ENCODE data around the gene HIGD2B.
"Not testable (repeated sequence)": the region's sequence is repeated elsewhere in the genome, so short reads cannot be mapped to it uniquely, and the experiment has no call there.

The HIGD2B gene

DNA sequence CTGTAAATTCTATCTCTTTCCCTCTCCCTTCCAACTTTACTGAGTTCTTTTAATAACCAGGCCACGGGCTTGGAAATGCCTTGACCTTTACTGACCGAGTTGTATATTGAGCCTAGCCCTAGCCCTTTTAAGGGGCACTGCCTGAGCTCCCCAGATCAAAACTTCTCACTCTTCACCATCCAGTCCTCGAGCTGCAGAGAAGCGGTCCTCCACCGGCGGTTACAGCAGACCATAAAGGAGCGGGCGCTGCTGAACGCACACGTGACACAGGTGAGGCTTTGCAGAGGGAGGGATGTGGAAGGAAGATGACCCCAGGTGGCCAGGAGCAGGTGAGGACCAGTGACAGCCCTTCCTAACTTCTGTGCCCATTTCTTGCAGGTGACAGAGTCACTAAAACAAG lies 24.9 kb downstream of the HIGD2B start:
- H3K36me3 ChIP-seq (replicated peaks); H3K4me1 ChIP-seq; H3K9me3 ChIP-seq; DNase-seq (ENCODE audit: low spot score in 2 of 2); H3K4me3 ChIP-seq; H3K27me3 ChIP-seq (ENCODE audit: low read depth); in situ Hi-C loops (cut with MboI; ENCODE audit: low sequenced_read_pairs): not testable (repeated sequence)

DNA sequence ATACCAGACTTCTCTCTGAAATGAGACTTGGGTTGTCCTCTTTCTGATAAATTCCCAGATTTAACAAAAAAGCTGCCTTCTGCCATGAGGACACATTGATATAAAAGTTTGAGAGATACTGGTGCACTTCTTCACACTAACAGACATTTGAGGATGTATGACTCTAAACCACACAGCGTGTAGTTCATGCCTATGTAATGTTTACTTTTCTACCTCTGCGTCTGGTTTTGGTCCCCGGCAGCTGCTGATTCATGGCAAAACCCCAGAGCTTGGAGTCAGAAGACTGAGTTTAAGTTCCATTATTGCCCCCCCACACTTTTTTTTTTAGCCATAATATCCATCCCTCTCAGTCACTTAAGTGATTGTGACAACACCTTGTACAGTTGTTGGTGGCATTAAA lies 30.0 kb downstream of the HIGD2B start:
- in situ Hi-C loops (cut with MboI; ENCODE audit: low sequenced_read_pairs); H3K27me3 ChIP-seq (ENCODE audit: low read depth); H3K36me3 ChIP-seq (replicated peaks); H3K4me1 ChIP-seq; DNase-seq (ENCODE audit: low spot score in 2 of 2); H3K9me3 ChIP-seq; H3K4me3 ChIP-seq: not testable (repeated sequence)

DNA sequence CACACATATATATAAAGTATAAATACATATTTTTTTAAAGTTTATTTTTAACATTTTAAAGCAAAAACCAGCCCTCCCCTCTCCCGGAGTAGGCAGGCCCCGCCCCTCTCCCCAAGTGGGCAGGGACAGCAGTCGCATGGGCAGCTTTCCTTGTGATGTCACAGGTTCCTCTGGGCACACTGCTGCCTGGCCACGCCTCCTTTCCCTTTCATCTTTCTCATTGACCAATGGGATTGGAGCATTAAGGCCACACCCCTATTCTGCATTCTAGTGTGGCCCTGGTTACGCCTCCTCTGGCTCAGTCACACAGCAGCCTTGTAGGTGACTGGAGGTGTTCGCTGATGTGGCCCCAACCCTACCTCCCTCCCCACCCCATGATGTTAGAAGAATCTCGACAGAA lies 31.6 kb downstream of the HIGD2B start, which contains the start of gene GOLGA6B:
Gene GOLGA6B (plus strand): TSS at position 301 of the 400 bp plus-strand sequence. CDS start 41 bp downstream, at position 342.
- H3K27me3 ChIP-seq (ENCODE audit: low read depth); H3K4me1 ChIP-seq; H3K4me3 ChIP-seq; H3K36me3 ChIP-seq (replicated peaks); DNase-seq (ENCODE audit: low spot score in 2 of 2); in situ Hi-C loops (cut with MboI; ENCODE audit: low sequenced_read_pairs); H3K9me3 ChIP-seq: not testable (repeated sequence)

DNA sequence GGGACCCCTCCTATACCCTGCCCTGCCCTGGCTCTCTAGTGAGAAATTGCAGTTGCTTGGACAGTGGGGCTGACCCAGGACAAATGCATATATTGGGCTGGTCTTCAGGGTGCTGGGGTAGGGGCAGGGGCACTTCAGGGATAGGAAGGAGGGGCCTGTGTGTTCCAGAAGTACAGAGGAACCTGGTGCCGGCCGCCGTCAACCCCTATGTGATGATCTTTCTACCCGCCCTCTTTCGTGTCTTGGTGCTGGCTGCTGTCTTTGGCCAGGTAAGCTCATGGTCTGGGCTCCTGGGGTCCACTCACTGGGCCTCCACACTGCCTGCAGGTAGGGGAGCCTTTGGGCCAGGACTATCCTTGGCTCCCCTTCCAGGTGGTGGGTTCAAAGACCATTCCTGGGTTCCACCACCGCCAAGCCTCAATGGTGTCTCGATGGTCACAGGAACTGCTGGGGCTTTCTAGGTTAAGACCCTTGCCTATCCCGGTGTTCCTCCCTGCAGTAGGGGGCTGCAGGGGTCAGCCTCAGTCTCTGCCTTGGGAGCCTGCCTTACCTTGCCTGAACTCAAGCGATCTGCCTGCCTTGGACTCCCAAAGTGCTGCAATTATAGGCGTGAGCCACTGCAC lies 37.2 kb downstream of the HIGD2B start:
- H3K4me1 ChIP-seq; H3K27me3 ChIP-seq (ENCODE audit: low read depth); in situ Hi-C loops (cut with MboI; ENCODE audit: low sequenced_read_pairs); DNase-seq (ENCODE audit: low spot score in 2 of 2); H3K36me3 ChIP-seq (replicated peaks); H3K4me3 ChIP-seq; H3K9me3 ChIP-seq: not testable (repeated sequence)

DNA sequence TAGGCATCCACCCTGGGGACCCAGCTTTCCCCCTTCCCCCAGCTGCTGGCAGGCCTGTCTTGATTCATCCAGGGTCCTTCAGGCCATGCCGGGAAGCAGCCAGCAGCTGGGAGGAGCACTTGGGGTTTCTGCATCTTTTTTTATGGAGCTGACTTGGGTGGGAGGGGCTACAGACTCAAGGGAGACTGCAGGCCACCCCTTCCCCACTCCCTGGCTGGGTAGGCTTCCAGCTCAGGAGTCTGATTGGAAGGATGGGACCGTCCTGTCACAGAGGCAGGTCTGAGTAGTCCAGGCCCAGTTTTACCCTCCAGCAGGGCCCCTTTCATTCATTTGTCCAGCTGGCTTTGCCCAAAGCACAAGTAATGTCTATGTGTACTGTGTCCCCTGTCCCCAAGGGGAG lies 43.7 kb downstream of the HIGD2B start:
- H3K4me1 ChIP-seq; H3K27me3 ChIP-seq (ENCODE audit: low read depth); H3K36me3 ChIP-seq (replicated peaks); in situ Hi-C loops (cut with MboI; ENCODE audit: low sequenced_read_pairs); DNase-seq (ENCODE audit: low spot score in 2 of 2); H3K9me3 ChIP-seq; H3K4me3 ChIP-seq: not testable (repeated sequence)

DNA sequence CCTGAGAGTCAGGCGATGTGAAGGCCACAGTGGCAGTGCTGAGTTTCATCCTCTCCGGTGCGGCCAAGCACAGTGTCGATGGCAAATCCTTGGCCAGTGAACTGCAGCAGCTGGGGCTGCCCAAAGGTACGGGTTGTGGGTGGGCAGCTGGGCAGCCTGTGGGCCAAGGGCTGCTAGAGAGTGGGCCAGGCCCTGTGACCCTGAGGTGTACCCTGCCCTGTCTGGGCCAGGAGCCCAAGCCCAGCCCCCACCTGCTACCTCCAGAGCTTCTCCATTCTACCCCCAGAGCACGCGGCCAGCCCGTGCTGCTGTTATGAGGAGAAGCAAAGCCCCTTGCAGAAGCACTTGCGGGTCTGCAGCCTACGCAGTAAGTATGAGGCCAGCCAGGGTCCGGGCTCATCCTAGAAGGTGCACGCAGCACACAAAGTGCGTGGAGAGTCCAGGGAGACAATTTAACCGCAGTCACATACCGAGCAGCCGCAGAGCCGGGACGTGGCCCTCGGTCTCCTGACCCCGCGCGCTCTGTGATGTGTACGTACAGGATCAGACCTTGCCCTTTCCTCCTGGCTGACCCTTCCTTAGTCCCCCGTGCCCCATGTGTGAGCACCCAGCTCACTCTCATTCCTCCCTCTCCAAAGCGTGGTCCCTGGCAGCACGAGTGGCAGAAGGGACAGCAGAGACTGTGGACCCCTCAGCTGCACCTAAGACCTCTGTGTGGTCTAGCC lies 46.1 kb downstream of the HIGD2B start:
- in situ Hi-C loops (cut with MboI; ENCODE audit: low sequenced_read_pairs); H3K4me3 ChIP-seq; H3K9me3 ChIP-seq; H3K27me3 ChIP-seq (ENCODE audit: low read depth); DNase-seq (ENCODE audit: low spot score in 2 of 2); H3K36me3 ChIP-seq (replicated peaks); H3K4me1 ChIP-seq: not testable (repeated sequence)

DNA sequence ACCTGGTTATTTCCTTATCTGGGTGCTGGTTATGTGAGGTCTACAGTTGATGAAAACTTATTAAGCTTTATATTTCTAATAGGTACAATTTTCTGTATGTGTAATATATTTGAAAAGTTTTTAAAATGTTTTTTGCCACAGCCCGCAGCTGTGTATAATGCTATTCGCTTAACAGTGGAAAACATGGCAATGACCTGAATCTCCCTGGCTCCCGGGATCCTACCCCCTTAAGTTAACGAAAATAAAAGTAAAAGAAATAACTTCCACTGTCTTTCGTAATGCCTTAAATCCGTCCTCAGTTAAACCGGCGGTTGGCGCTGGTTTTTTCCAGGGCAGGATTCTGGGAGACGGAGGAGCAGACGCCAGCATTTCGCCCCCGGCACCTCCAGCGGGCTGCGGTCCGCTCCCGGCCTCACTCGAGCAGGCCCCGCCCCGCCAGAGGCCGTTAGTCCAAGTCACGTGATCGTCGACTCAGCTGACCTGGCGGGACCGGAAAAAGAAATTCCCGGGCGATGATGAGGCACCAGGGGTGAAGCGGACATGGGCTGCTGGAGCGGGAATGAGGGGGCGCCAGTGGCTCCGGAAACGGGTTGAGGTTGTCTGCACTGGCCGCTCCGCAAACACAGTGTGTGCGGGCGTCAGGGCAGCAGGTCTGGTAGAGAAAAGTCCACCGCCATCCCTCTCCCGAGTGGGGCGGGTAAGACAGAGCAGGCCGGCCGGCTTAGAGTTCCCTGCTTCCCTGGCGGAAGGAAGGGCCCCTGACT lies 49.3 kb downstream of the HIGD2B start:
- H3K36me3 ChIP-seq (replicated peaks); H3K27me3 ChIP-seq (ENCODE audit: low read depth); H3K4me1 ChIP-seq; H3K9me3 ChIP-seq; in situ Hi-C loops (cut with MboI; ENCODE audit: low sequenced_read_pairs): not testable (repeated sequence)
- H3K4me3 ChIP-seq: peak overlapping the region; percentile 19
- peak; percentile 59 to 91 for DNase-seq (ENCODE audit: low spot score in 2 of 2)

DNA sequence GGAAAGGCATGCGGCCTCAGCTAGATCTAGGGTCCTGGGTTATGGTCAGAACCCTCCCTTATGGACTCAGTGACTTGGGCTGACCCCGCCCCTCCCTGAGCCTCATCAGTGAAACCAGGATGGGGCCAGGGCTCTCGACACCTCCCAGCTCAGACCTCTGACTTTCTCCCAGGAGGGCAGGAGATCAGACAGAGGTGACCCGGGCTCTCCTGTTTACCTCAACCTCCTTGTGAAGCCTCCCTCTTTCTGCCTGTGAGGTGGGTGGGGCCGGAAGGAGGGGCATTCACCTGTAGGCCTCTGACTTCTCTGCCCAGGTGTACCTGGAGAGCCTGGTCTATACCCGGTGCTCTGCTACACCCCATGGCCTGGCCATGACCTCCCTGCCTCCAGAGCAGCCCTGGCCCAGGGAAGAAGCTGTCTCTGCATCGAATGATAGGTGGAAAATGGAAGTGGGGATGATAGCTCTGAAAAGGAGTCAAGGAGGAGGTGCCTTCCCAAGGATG lies 56.9 kb downstream of the HIGD2B start:
- in situ Hi-C loops (cut with MboI; ENCODE audit: low sequenced_read_pairs): loop anchor here (10.0 kb wide), 1 partner anchor 46 kb away; no protein-coding TSS in a partner anchor
- H3K4me1 ChIP-seq; H3K9me3 ChIP-seq; H3K27me3 ChIP-seq (ENCODE audit: low read depth); H3K4me3 ChIP-seq; H3K36me3 ChIP-seq (replicated peaks): not testable (repeated sequence)
- peak in 1 of 2 experiments; percentile 7 for DNase-seq (ENCODE audit: low spot score in 2 of 2)

DNA sequence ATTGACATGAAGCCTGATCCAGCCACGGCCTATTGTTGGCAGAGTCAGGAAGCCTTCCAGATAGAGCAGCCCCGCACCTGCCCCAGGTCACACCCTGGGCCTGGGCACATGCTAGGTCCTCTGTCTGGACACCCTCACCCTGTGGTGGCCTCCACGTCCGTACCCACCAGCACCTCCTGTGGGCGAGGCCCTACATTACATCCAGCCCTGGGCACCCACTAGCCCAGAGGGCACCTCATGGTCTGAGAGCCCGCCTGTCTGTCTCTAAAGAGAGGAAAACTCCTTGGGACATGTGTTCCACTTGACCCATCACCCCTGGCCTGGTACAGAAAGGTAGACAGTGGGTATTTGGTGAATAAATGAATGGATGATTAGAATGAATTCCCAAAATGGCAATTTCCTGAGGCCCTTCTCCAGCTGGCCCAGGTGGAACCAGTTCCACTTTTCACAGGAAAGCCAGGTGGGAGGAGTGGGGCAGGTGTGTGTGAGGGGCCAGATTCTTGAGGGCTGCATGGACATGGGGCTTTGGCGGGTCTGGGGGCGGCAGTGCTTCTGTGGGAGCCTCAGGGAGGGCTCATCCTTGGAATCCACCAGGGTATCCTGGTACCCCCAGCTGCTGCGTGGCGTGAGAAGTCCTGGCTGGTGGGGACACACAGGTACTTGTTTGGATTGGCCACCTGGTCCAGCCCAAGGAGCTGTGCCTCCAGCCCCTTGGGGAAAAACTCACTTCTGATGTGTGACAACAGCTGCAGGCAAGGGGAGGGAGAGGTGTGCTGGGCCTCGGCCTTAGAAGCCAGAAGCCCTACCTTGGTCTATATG lies 57.5 kb downstream of the HIGD2B start:
- H3K4me1 ChIP-seq; H3K4me3 ChIP-seq; H3K9me3 ChIP-seq; H3K27me3 ChIP-seq (ENCODE audit: low read depth); H3K36me3 ChIP-seq (replicated peaks): not testable (repeated sequence)
- DNase-seq (ENCODE audit: low spot score in 2 of 2): peak in 1 of 2 experiments; percentile 74
- in situ Hi-C loops (cut with MboI; ENCODE audit: low sequenced_read_pairs): loop anchor here (10.0 kb wide), 1 partner anchor 46 kb away; no protein-coding TSS in a partner anchor

DNA sequence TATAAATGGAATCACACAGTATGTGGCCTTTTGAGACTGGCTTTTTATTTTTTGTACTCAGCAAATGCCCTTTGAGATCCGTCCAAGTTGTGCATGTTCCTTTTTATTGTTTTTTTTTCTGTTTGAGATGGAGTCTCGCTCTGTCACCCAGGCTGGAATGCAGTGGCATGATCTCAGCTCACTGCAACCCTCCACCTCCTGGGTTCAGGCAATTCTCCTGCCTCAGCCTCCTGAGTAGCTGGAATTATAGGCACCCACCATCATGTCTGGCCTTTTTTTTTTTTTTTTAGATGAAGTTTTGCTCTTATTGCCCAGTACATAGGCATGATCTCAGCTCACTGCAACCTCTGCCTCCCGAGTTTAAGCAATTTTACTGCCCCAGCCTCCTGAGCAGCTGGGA lies 59.8 kb downstream of the HIGD2B start:
- H3K27me3 ChIP-seq (ENCODE audit: low read depth); H3K9me3 ChIP-seq; H3K4me3 ChIP-seq; DNase-seq (ENCODE audit: low spot score in 2 of 2); H3K36me3 ChIP-seq (replicated peaks); H3K4me1 ChIP-seq: not testable (repeated sequence)
- in situ Hi-C loops (cut with MboI; ENCODE audit: low sequenced_read_pairs): loop anchor here (10.0 kb wide), 1 partner anchor 49 kb away; no protein-coding TSS in a partner anchor
